GM23338 (cell line): ENCODE data around the gene GPX1. TPM values are rescaled to one million over a fixed set of nuclear protein-coding genes. Genes with fewer than 3 reads are reported as not detected.
A peak's percentile ranks its signal among the peaks of the same experiment; 100 is the strongest.

Source experiments
- ATAC-seq: fragments of 200-7000 bp; cut with Tn5 transposase; 3 replicates; pipeline ENCODE4 v1.9.1; 2020
- DNase-seq: peaks from one replicate; pipeline ENCODE4 v3.0.0-alpha.2; 2015; ENCODE audit warnings: low spot score
- H2AFZ ChIP-seq: fragments of 200-600 bp; sonication (generic); 2 replicates; pipeline ENCODE4 v1.8.0; 2016; ENCODE audit warnings: antibody characterized with exemption, mild to moderate bottlenecking, moderate library complexity
- H3F3A ChIP-seq: fragments of 200-600 bp; sonication (generic); replicated peaks from 2 replicates; pipeline ENCODE4 v1.8.0; 2017; ENCODE audit warnings: antibody characterized with exemption, mixed run types, low read depth
- H3K27ac ChIP-seq: fragments of 200-600 bp; sonication (generic); 2 replicates; pipeline ENCODE4 v1.6.1; 2016; ENCODE audit warnings: low read depth
- H3K27me3 ChIP-seq: fragments of 200-600 bp; sonication (generic); 2 replicates; pipeline ENCODE4 v1.8.0; 2016; ENCODE audit warnings: mild to moderate bottlenecking, mixed run types, moderate library complexity; ENCODE audit not compliant: insufficient read depth
- H3K36me3 ChIP-seq: fragments of 200-600 bp; sonication (generic); 2 replicates; pipeline ENCODE4 v1.8.0; 2016; ENCODE audit warnings: mild to moderate bottlenecking; ENCODE audit not compliant: insufficient read depth
- H3K4me1 ChIP-seq: fragments of 200-600 bp; sonication (generic); 2 replicates; pipeline ENCODE4 v1.8.0; 2016; ENCODE audit warnings: mild to moderate bottlenecking, moderate library complexity; ENCODE audit not compliant: insufficient read depth
- H3K4me2 ChIP-seq: fragments of 200-600 bp; sonication (generic); 2 replicates; pipeline ENCODE4 v1.7.1; 2017; ENCODE audit warnings: mixed run types
- H3K4me3 ChIP-seq: fragments of 200-600 bp; sonication (generic); 2 replicates; pipeline ENCODE4 v1.6.1; 2016; ENCODE audit warnings: mixed run types
- H3K79me2 ChIP-seq: fragments of 200-600 bp; sonication (generic); replicated peaks from 2 replicates; pipeline ENCODE4 v1.8.0; 2017; ENCODE audit warnings: mild to moderate bottlenecking; ENCODE audit not compliant: insufficient read depth
- H3K9me2 ChIP-seq: fragments of 200-600 bp; sonication (generic); 2 replicates; pipeline ENCODE4 v1.8.0; 2017; ENCODE audit not compliant: insufficient read depth
- H4K20me1 ChIP-seq: fragments of 200-600 bp; sonication (generic); replicated peaks from 2 replicates; pipeline ENCODE4 v1.8.0; 2017; ENCODE audit warnings: mild to moderate bottlenecking; ENCODE audit not compliant: insufficient read depth
- H3K27ac Mint-ChIP-seq: 2 replicates; pipeline ENCODE4 v1.8.0; 2020; ENCODE audit warnings: inconsistent platforms, mild to moderate bottlenecking, moderate library complexity, mixed read lengths
- H3K27me3 Mint-ChIP-seq: 3 replicates; pipeline ENCODE4 v1.8.0; 2022; ENCODE audit warnings: low read depth, mild to moderate bottlenecking, moderate library complexity, mixed read lengths, inconsistent platforms; ENCODE audit not compliant: insufficient read depth, poor library complexity
- H3K36me3 Mint-ChIP-seq: 3 replicates; pipeline ENCODE4 v1.8.0; 2021; ENCODE audit warnings: low read depth, mild to moderate bottlenecking, inconsistent platforms, moderate library complexity, mixed read lengths
- H3K4me1 Mint-ChIP-seq: 3 replicates; pipeline ENCODE4 v1.8.0; 2020; ENCODE audit warnings: mild to moderate bottlenecking, inconsistent platforms, mixed read lengths
- H3K4me3 Mint-ChIP-seq: 3 replicates; pipeline ENCODE4 v1.8.0; 2021; ENCODE audit warnings: moderate library complexity, mild to moderate bottlenecking, inconsistent platforms, mixed read lengths
- H3K9me3 Mint-ChIP-seq: 3 replicates; pipeline ENCODE4 v1.8.0; 2020; ENCODE audit warnings: moderate library complexity, mild to moderate bottlenecking, inconsistent platforms, mixed read lengths
- CREB1 ChIP-seq: fragments of 250-450 bp; sonication (Bioruptor Pico); IDR thresholded peaks from 2 replicates; pipeline ENCODE4 v1.5.0; 2020; ENCODE audit warnings: low read depth, mild to moderate bottlenecking, moderate library complexity
- EZH2 ChIP-seq: fragments of 200-600 bp; sonication (generic); IDR thresholded peaks from one replicate; pipeline ENCODE4 v1.8.0; 2017; ENCODE audit warnings: antibody characterized with exemption, mild to moderate bottlenecking, low read depth; ENCODE audit not compliant: unreplicated experiment
- EZH2phosphoT487 ChIP-seq: fragments of 200-600 bp; sonication (generic); IDR thresholded peaks from one replicate; pipeline ENCODE4 v1.8.1; 2018; ENCODE audit warnings: antibody characterized with exemption; ENCODE audit not compliant: unreplicated experiment
- JUNB ChIP-seq: IDR thresholded peaks from one replicate; pipeline ENCODE4 v1.6.1; 2016; ENCODE audit warnings: antibody characterized with exemption; ENCODE audit not compliant: unreplicated experiment
- NANOG ChIP-seq: IDR thresholded peaks from 2 replicates; pipeline ENCODE4 v1.6.1; 2016; ENCODE audit warnings: antibody characterized with exemption, borderline replicate concordance
- POLR2AphosphoS5 ChIP-seq: IDR thresholded peaks from 2 replicates; pipeline ENCODE4 v1.6.1; 2016; ENCODE audit warnings: antibody characterized with exemption, low read depth
- STAT1 ChIP-seq: IDR thresholded peaks from one replicate; pipeline ENCODE4 v1.6.1; 2016; ENCODE audit warnings: antibody characterized with exemption; ENCODE audit not compliant: unreplicated experiment
- ZNF114 ChIP-seq: fragments of 250-450 bp; sonication (Bioruptor Pico); IDR thresholded peaks from 2 replicates; pipeline ENCODE4 v1.5.0; 2020; ENCODE audit warnings: mild to moderate bottlenecking, moderate library complexity
- ZNF331 ChIP-seq: fragments of 250-450 bp; sonication (Bioruptor Pico); IDR thresholded peaks from 2 replicates; pipeline ENCODE4 v1.5.0; 2020; ENCODE audit warnings: low read depth, mild to moderate bottlenecking, moderate library complexity
- polyA plus RNA-seq: library from polyadenylated mRNA; unstranded; fragments of >200 nt; fragmentation: Nextera tagmentation; extraction: Ambion mirVana; gene quantifications from 2 replicates; pipeline ENCODE4 v1.2.1, GENCODE V29; 2016
- total RNA-seq: library from RNA; depleted of rRNA; stranded (reverse); fragments of >200 nt; shearing (Covaris generic); gene quantifications from 2 replicates; pipeline ENCODE4 v1.2.3, GENCODE V29; 2014
- TF ChIP-seq, protein P1 (sequence below): IDR thresholded peaks from 2 replicates; pipeline ENCODE4 v1.6.1; 2016; ENCODE audit warnings: antibody characterized with exemption
- TF ChIP-seq, protein P2 (sequence below), 2 experiments: fragments of 200-600 bp in 1 of 2; sonication (generic) in 1 of 2; conservative IDR thresholded peaks; 2 replicates each; pipeline versions ENCODE4 v1.5.1 to v1.6.1; 2016 to 2017; ENCODE audit warnings: antibody characterized with exemption in 2 of 2, low read depth in 2 of 2, mild to moderate bottlenecking in 2 of 2, moderate library complexity in 1 of 2
- TF ChIP-seq, protein P3 (sequence below): fragments of 250-450 bp; sonication (Bioruptor Pico); IDR thresholded peaks from 2 replicates; pipeline ENCODE4 v1.5.0; 2020; ENCODE audit warnings: mild to moderate bottlenecking, moderate library complexity
- TF ChIP-seq, protein P4 (sequence below): IDR thresholded peaks from one replicate; pipeline ENCODE4 v1.6.1; 2018; ENCODE audit warnings: antibody characterized with exemption; ENCODE audit not compliant: unreplicated experiment

Gene GPX1
- total and polyA plus RNA-seq, 2 experiments from 2014 or later, result 247 to 394 TPM

DNA sequence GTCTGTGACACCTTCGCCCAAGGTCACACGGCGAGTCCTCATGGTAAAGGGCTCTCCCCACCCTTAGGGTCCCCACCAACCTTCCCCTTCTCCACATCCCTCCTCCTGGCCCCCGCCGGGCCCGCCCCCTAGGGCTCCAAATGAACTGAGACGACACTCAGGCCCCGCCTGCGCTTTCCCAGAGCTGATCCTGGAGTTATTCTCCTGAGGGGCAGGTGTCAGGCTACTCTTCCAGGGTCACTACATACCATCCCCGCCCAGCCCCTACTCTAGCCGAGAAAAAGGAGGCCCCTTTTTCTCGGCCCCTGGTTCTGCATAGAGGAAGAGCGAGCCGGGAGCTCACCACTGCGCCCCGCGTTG is 18.6 kb downstream of the GPX1 start:
- H3K27ac ChIP-seq, result peak overlapping the region; percentile 92
- H3K79me2 ChIP-seq, result peaks cover 25% of the 10 kb centered on the region
- peaks cover 13% of the 10 kb centered on the region; the same call in 2 of the 3 replicates for H3K4me1 Mint-ChIP-seq

More for the DNA sequence above, 18.6 kb downstream of the GPX1 start:
- H3K4me3 ChIP-seq, result peak overlapping the region; percentile 71
- peak overlapping the region; percentile 85 for H3K4me2 ChIP-seq
- H2AFZ ChIP-seq, result peak overlapping the region; percentile 87
- no peak for TF ChIP-seq EZH2
- TF ChIP-seq ZNF331, result no peak
- TF ChIP-seq, protein P1, sequence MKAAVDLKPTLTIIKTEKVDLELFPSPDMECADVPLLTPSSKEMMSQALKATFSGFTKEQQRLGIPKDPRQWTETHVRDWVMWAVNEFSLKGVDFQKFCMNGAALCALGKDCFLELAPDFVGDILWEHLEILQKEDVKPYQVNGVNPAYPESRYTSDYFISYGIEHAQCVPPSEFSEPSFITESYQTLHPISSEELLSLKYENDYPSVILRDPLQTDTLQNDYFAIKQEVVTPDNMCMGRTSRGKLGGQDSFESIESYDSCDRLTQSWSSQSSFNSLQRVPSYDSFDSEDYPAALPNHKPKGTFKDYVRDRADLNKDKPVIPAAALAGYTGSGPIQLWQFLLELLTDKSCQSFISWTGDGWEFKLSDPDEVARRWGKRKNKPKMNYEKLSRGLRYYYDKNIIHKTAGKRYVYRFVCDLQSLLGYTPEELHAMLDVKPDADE, result no peak
- TF ChIP-seq, protein P2, sequence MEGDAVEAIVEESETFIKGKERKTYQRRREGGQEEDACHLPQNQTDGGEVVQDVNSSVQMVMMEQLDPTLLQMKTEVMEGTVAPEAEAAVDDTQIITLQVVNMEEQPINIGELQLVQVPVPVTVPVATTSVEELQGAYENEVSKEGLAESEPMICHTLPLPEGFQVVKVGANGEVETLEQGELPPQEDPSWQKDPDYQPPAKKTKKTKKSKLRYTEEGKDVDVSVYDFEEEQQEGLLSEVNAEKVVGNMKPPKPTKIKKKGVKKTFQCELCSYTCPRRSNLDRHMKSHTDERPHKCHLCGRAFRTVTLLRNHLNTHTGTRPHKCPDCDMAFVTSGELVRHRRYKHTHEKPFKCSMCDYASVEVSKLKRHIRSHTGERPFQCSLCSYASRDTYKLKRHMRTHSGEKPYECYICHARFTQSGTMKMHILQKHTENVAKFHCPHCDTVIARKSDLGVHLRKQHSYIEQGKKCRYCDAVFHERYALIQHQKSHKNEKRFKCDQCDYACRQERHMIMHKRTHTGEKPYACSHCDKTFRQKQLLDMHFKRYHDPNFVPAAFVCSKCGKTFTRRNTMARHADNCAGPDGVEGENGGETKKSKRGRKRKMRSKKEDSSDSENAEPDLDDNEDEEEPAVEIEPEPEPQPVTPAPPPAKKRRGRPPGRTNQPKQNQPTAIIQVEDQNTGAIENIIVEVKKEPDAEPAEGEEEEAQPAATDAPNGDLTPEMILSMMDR (conservative IDR thresholded peaks at IDR 0.05; ENCODE audit: low read depth in 2 of 2), result no peak
- no peak for TF ChIP-seq POLR2AphosphoS5
- TF ChIP-seq, protein P3, sequence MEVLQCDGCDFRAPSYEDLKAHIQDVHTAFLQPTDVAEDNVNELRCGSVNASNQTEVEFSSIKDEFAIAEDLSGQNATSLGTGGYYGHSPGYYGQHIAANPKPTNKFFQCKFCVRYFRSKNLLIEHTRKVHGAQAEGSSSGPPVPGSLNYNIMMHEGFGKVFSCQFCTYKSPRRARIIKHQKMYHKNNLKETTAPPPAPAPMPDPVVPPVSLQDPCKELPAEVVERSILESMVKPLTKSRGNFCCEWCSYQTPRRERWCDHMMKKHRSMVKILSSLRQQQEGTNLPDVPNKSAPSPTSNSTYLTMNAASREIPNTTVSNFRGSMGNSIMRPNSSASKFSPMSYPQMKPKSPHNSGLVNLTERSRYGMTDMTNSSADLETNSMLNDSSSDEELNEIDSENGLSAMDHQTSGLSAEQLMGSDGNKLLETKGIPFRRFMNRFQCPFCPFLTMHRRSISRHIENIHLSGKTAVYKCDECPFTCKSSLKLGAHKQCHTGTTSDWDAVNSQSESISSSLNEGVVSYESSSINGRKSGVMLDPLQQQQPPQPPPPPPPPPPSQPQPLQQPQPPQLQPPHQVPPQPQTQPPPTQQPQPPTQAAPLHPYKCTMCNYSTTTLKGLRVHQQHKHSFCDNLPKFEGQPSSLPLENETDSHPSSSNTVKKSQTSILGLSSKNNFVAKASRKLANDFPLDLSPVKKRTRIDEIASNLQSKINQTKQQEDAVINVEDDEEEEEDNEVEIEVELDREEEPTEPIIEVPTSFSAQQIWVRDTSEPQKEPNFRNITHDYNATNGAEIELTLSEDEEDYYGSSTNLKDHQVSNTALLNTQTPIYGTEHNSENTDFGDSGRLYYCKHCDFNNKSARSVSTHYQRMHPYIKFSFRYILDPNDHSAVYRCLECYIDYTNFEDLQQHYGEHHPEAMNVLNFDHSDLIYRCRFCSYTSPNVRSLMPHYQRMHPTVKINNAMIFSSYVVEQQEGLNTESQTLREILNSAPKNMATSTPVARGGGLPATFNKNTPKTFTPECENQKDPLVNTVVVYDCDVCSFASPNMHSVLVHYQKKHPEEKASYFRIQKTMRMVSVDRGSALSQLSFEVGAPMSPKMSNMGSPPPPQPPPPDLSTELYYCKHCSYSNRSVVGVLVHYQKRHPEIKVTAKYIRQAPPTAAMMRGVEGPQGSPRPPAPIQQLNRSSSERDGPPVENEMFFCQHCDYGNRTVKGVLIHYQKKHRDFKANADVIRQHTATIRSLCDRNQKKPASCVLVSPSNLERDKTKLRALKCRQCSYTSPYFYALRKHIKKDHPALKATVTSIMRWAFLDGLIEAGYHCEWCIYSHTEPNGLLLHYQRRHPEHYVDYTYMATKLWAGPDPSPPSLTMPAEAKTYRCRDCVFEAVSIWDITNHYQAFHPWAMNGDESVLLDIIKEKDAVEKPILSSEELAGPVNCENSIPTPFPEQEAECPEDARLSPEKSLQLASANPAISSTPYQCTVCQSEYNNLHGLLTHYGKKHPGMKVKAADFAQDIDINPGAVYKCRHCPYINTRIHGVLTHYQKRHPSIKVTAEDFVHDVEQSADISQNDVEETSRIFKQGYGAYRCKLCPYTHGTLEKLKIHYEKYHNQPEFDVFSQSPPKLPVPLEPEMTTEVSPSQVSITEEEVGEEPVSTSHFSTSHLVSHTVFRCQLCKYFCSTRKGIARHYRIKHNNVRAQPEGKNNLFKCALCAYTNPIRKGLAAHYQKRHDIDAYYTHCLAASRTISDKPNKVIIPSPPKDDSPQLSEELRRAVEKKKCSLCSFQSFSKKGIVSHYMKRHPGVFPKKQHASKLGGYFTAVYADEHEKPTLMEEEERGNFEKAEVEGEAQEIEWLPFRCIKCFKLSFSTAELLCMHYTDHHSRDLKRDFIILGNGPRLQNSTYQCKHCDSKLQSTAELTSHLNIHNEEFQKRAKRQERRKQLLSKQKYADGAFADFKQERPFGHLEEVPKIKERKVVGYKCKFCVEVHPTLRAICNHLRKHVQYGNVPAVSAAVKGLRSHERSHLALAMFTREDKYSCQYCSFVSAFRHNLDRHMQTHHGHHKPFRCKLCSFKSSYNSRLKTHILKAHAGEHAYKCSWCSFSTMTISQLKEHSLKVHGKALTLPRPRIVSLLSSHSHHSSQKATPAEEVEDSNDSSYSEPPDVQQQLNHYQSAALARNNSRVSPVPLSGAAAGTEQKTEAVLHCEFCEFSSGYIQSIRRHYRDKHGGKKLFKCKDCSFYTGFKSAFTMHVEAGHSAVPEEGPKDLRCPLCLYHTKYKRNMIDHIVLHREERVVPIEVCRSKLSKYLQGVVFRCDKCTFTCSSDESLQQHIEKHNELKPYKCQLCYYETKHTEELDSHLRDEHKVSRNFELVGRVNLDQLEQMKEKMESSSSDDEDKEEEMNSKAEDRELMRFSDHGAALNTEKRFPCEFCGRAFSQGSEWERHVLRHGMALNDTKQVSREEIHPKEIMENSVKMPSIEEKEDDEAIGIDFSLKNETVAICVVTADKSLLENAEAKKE (CRISPR knock-in tag), result no peak
- no peak for TF ChIP-seq STAT1
- no peak for TF ChIP-seq EZH2phosphoT487
- TF ChIP-seq ZNF114 (CRISPR knock-in tag), result no peak
- no peak for TF ChIP-seq JUNB
- TF ChIP-seq, protein P4, sequence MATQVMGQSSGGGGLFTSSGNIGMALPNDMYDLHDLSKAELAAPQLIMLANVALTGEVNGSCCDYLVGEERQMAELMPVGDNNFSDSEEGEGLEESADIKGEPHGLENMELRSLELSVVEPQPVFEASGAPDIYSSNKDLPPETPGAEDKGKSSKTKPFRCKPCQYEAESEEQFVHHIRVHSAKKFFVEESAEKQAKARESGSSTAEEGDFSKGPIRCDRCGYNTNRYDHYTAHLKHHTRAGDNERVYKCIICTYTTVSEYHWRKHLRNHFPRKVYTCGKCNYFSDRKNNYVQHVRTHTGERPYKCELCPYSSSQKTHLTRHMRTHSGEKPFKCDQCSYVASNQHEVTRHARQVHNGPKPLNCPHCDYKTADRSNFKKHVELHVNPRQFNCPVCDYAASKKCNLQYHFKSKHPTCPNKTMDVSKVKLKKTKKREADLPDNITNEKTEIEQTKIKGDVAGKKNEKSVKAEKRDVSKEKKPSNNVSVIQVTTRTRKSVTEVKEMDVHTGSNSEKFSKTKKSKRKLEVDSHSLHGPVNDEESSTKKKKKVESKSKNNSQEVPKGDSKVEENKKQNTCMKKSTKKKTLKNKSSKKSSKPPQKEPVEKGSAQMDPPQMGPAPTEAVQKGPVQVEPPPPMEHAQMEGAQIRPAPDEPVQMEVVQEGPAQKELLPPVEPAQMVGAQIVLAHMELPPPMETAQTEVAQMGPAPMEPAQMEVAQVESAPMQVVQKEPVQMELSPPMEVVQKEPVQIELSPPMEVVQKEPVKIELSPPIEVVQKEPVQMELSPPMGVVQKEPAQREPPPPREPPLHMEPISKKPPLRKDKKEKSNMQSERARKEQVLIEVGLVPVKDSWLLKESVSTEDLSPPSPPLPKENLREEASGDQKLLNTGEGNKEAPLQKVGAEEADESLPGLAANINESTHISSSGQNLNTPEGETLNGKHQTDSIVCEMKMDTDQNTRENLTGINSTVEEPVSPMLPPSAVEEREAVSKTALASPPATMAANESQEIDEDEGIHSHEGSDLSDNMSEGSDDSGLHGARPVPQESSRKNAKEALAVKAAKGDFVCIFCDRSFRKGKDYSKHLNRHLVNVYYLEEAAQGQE, result no peak
- no peak for TF ChIP-seq NANOG
- no peak for TF ChIP-seq CREB1
- Mint-ChIP-seq H3K4me3 (peak overlapping the region; percentile 92), H3K27me3 (peaks cover 3% of the 10 kb centered on the region), H3K27ac (peak overlapping the region; percentile 82), H3K9me3 (no peaks in the 10 kb centered on the region; the same call in 2 of the 3 replicates), H3K36me3 (peaks cover 11% of the 10 kb centered on the region; the same call in 2 of the 3 replicates)
- 0 out of 2 replicates have a peak, but pooled peaks cover 8% of the 10 kb centered on the region for H3K4me1 ChIP-seq
- no peaks in the 10 kb centered on the region for H3K9me2 ChIP-seq
- ATAC-seq, result peak; percentile 66
- no peaks in the 10 kb centered on the region for H4K20me1 ChIP-seq
- no peaks in the 10 kb centered on the region for H3K36me3 ChIP-seq
- H3K27me3 ChIP-seq, result no peaks in the 10 kb centered on the region
- peak; percentile 79 for DNase-seq
- peaks cover 14% of the 10 kb centered on the region; the same call in 1 of the 2 replicates for H3F3A ChIP-seq
